ENCODE data around the gene LIPC.
A peak's percentile ranks its signal among the peaks of the same experiment; 100 is the strongest.

Gene LIPC

DNA sequence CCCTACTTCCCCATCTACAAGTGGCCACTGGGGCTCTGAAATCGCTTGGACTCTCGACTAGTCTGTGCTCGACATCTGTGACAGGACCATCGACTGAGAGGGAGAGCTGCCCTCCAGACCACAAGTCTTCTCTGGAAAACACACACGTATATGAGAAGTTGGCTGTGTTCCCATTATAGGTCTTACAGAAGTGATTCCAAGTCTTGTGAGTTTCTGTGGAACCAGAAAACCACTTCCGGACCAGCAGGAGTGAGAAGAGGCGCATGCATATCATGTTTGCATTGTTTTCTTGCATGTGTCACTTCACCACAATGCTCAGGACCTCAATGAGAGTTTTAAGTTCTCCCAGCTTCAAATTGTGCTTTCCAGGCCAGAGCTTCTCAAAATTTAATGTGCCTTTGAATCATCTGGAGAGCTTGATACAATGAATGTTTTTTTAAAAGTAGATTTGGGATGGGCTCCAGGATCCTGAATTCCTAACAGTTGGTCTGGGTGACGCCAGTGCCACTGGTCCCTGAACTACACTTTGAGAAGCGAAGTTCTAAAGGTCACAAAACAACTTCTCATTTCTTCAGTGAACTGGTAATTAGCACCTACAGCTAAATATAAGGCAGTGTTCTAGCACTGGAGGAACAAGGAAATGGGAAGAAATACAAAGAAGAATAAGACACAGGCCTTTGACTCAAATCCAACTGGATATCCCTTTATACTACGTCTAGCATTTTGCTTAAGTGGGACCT is 15.7 kb downstream of the LIPC start:
- peak in 1 of 42 donors; percentile 11 for DNase-seq
- intact Hi-C loops (cut with DNase I): no loop called here

DNA sequence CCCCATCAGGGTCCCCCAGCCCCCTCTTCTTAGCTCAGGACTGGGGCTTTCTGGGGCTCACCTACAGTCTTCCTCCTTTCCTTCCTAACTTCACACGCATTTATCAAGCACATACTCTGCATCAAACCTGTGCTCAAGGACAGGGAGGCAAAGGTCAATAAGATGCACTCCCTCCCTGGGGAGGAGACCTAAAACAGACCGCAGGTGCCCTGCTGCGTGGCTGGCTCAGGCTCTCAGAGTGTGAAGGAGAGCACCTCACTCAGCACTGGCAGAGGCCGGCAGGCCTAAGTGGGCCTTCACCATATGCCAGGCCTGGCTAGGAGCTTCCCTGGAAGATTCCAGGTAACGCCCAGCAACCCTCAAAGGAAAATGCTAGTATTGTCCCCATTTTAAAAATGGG is 16.5 kb downstream of the LIPC start:
- intact Hi-C loops (cut with DNase I): no loop called here
- no peak for DNase-seq

DNA sequence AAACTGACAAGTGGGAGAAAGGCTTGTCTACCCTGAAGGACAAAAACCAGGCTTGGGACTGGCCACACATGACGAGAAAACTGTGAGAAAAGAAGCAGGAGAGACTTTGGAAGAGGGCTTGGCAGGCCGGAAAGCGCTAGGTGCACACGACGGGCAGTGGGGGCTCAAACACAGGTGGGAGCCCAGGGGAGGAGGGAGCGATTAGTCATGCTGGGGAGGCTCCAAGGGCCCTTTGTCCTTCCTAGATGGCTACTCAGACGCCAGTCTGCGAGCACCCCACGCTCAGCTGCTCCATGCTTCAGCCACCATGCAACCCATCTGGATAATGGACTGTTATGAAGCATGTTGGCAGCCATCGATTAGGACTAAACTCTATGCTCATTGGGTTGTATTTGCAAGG is 17.1 kb downstream of the LIPC start:
- DNase-seq: no peak
- intact Hi-C loops (cut with DNase I): no loop called here

DNA sequence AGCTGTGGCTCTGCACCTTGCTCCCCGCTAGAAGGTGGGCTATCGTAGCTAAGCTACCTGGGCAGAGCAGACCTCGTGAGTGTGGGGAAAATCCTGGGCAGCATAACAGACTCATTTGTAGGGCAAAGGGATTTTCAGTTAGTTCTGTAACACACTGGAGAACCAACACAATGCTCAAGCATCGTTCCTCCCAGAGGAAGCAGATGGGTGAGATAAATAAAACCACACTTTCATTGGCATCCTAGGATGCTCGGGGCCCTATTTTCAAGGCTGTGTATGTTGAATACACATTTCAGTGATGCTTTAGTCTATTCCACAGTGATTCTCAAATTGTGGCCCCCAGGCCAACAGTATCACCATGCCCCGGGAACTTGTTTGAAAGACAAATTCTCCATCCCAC is 20.0 kb downstream of the LIPC start:
- intact Hi-C loops (cut with DNase I): no loop called here
- DNase-seq: no peak

DNA sequence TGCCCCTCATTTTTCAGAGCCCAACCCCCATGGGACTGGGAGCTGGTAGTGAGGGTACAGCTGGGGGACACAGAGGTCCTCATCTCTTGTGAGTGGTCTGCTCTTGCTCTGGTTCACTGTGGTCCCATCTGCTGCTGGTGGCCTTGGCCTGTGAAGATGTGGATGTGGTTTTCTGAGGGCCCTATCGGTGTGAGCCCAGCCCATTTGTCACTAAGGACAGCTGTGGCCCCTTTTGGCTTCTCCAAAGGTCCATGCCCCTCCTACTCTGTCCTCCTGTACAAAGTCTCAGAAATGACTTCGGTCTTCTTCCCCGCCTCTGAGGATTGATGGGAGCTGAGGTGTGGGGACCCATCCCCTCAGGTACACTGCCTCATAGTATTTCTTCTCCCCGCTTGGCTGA is 21.0 kb downstream of the LIPC start:
- intact Hi-C loops (cut with DNase I): no loop called here

DNA sequence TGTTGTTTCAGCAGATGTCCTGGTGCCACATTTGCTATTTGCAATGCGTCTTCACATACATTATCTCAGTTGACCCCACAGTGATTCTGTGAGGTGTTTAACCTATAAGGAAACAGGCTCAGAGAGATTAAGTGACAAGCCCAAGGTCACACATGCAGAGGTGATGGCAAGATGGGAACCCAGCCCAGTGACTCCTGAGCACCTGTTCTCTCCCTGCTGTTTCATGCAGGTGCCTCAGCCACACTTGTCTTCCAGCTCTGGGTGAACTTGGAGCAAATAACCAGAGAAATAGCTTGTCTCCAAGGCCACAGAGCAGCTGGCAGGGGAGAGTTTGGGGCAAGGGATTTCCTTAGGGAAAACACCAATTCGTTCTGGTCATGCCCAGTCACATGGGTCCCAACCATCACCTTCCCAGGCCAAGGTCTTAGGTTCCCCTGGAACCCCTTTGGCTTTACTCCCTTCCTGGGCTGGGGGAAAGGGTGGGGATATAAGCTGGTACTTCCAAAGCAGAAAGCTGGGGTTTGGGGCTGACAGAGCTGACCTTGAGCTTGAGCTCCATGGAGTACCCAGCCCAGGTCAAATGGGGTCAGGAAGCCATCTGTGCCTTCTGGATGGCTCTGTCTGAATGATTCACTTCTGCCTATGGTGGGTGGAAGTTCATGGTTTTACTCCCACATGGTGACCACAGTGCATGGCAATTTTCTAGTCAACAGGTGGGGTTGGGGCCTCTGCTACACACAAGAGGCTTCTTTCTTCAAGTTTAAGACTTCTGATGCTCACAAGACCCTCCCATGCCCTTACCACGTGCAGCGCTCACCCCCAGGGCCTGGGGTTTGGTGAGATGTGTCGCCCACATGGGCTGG is 22.4 kb downstream of the LIPC start:
- intact Hi-C loops (cut with DNase I): no loop called here
- no peak for DNase-seq

More for the DNA sequence above, 21.0 kb downstream of the LIPC start:
- no peak for DNase-seq

DNA sequence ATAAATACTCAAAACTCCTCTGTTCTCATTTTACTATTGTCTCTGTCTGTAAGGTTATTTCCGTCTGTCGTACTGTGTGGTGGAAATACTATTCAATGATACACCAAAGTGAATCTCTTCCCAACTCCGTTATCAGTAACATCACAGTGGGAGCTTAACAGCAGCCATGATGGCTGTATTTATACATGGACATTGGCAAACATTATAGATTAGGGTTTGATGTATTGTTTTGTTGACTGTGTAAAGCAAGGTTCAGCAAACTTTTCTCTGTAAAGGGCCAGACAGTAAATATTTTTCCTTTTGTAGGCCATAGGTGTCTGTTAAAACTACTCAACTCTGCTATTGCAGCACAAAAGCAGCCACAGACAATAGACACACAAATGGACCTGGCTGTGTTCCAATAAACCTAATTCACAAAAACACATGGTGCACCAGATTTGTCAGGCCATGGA is 23.2 kb downstream of the LIPC start:
- DNase-seq: no peak

DNA sequence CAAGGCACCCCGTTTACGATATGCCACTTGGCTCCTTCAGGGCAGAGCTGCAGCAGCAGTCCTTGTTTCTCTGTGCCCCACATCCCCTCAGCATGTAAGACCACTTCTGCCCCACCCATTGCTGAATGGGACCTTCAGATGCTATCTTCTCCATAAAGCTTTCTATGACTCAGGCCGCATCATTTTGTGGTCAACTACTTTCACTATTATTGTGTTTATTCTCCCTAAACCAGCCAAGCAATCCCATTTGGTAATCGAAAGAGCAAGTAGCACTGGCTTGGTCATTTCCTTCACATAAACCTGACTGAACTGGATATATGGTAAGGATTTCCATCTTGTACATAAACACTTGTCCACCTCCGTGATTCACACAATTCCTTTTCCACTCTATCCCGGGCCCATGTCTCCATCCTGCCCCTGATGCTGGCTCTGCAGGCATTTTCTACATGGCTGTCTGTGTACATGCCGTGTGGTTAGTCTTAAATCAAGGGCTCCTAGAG is 25.7 kb downstream of the LIPC start:
- DNase-seq: no peak
- intact Hi-C loops (cut with DNase I): no loop called here

More for the DNA sequence above, 23.2 kb downstream of the LIPC start:
- intact Hi-C loops (cut with DNase I): no loop called here

DNA sequence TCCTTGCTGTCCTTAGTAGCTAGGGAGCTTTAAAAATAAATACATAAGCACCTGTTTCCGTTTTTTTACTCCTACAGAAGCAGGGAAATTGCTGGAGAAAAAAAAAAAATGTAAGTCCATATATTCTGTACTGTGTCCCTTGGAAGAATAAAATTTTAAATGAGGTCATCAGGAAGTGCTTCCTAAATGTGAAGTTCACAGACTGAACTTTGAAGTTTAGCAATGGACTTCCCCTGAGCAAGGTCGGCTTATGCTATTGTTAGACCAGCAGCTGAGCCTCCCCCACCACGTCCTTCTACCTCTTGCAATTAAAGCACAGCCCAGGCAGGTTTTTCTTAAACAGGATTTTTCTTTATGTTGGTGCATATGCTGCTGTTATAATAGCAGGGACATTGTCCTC is 26.3 kb downstream of the LIPC start:
- DNase-seq: no peak
- intact Hi-C loops (cut with DNase I): no loop called here

DNA sequence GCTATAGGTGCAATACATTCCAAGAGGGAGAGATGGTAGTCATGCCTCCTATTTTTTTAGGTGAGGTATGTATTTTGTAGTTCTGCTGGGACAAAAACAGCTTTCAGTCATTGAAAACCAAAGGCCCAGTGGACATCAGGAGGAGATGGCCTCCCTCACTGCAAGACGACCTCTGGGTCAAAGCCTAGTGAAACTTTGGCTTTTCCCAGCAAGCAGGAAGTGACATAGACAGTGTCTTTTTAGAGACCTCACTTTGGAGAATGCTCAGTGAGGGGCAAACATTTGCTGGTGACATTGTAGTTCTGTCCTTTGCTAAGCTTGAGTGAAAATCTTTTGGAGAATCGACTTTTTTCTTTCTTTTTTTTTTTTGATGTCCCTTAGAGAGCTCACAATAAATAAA is 27.3 kb downstream of the LIPC start:
- intact Hi-C loops (cut with DNase I): no loop called here
- no peak for DNase-seq

DNA sequence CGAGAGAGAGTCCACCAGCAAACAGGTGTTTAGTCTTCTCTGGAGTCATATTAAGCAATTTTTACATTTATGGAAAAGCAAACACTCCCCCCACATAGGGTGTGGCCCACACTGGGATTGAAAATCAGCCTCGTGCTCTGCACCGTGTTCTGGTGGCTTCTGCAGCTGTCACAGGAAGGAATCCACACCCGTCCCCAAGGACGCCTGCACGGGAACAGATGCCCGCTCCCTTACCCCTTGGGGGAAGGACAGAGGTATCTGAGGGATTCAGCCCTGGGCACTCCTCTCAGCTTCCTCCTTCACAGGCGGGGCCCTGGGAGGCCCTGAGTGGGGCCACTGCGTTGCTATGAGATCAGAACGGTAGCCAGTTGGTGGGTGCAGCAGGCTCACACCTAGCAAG is 27.8 kb downstream of the LIPC start:
- intact Hi-C loops (cut with DNase I): no loop called here
- peak in 1 of 42 donors; percentile 10 for DNase-seq

DNA sequence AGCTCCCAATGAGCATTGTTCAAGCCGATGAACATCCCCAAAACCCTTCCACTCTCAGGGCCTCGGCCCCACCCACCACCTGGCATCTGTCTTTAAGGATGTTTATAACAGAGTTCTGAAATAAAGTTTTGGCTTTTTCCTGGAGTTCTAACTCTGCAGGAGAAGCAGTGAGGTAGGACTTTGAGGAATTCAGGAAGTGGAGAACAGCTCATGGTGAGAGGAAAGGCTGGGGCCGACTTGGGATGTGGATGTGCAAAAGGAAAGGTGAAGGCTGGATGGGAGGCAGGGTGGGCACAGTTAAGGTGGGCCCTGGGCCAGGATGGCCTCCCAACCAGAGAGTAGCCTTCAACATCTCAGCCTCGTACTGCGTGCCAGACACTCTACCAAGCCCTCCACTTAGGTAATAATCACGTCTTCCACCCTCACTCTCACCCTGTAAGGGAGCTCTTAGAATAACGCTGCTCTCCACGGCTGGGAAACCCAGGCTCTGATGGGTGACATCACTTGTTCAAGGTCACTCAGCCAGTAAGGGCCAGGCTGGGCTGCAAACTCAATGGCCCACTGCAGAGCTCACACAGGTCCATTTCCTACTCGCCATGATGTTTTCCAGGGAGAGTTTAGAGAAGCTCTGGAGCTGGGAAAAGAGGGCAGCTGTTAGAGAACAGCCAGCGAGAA is 28.5 kb downstream of the LIPC start:
- no peak for DNase-seq
- intact Hi-C loops (cut with DNase I): no loop called here

DNA sequence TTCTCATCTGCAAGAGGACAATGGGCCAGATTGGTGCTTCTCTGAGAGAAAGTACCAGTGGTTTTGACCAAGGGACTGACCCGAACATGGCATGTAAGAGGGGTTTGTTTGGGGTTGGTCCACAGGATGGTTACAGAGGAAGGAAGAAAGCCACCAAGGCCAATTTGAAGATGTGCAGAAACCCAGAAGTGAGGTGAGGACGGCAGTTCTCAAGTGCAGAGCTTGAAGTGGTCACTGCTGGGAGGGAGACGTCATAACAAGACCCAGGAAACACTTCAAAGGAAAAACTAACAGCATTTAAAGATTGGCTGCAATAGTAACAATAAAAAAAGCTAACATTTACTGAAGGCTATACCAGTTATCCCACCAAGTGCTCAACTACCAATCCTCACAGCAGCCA is 29.1 kb downstream of the LIPC start:
- intact Hi-C loops (cut with DNase I): no loop called here
- no peak for DNase-seq

DNA sequence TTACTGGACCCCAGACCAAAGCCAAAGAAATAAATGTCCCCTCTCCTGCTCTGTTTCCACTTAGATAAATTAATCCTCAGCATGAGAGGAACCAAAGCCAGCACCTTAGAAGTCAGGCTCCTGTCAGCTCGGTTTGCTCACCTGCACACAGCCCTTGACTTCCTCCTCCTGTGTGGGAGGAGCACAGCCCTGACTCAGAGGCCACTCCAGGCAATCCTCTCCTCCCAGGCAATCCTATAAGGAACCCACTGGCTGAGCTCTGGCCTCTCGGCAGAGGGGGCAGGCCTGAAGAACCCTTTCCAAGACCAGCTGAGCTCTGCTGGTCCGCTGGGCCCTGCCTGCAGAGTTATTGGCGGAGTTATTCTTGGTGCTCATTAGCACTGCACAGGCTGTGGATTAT is 30.8 kb downstream of the LIPC start:
- intact Hi-C loops (cut with DNase I): no loop called here
- peak in 36 of 42 donors; percentile 9 to 82 (median 46) for DNase-seq

DNA sequence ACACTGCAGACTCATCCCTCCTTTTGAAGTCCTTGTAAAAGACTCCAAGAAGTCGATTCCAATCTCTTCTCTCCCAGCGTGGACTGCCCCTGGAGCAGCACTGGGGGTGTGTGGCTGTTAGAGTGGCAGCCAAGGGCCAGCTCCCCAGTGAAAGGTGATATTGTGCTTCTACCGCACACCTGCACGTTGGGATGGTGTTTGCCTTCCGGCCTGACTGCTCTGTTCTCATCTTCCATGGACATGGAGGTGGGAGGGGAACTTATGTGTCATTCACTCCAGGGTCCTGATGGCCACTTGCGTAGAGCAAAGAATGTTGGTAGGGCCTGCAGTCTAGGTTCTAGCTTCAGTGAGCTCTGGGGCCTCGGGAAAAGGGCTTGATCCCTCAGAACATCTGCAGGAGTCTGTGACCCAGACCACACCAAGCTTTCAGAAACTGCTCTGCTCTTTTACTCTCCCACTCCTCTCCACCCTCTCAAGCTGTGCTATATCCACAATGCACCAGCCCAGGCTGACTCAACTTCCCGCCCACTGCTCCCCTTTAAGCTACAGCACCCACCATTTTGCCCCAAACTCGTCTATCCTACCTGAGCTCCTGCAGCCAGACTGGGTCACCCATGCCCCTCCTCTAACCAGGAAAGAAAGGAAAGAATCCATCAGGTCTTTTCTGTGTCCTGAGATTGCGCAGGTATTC is 31.3 kb downstream of the LIPC start:
- intact Hi-C loops (cut with DNase I): no loop called here
- peak; percentile 21 to 91 (median 68) for DNase-seq

DNA sequence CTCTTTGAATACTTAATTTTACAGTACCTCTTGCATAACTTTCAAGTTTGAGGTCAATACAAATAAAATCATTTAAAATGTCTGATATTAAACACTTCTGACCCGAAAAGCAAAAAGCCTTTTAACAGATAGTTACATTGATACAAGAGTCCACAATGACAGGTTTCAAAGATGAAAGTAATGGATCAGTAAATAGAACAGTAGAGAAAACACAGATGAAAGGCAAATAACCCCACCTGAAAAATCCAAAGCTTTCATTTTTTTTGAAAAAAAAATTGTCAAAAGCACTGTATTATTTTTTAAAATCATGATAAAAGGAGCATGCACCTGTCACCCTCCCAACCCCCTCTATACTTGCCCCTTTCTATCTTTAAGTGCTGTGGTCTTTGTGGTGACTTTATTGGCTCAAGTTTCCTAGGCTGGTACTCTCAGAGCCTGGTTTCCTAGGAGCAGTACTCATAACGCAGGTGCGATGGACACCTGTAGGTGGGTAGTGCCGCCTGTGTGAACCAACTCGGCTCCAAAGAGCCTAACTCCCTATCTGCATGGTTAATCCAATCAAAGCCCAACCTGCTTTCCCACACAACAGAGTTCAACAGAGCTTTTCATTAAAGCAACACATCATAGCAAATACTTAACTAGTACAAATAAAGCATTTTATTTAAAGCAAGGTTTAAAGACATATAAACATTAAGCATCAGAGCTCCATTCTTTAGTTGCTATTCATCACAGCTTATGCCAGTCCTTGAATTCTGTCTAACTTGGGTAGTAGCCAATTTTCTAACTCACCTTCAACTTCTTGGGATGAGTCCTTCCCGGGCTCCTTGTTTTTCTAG is 32.2 kb downstream of the LIPC start:
- intact Hi-C loops (cut with DNase I): no loop called here
- DNase-seq: no peak

DNA sequence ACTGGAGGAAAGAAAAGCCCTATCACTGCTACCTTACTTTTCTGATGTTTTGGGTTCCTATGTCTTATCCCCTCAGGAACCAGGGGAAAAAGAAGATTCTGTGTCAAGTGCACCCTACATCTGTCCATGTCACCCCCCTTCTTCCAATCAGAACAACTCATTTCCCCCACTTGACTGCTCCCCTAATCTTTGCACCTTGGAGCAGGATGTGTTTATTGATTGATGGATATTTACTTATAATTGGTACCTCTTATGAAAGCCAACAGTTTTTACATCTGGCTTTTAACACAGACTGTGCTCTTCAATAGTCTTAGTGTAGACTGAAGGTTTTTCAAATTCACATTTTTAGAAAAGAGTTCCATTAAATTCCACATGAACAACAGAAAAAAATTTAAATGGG is 33.3 kb downstream of the LIPC start:
- DNase-seq: no peak
- intact Hi-C loops (cut with DNase I): no loop called here

DNA sequence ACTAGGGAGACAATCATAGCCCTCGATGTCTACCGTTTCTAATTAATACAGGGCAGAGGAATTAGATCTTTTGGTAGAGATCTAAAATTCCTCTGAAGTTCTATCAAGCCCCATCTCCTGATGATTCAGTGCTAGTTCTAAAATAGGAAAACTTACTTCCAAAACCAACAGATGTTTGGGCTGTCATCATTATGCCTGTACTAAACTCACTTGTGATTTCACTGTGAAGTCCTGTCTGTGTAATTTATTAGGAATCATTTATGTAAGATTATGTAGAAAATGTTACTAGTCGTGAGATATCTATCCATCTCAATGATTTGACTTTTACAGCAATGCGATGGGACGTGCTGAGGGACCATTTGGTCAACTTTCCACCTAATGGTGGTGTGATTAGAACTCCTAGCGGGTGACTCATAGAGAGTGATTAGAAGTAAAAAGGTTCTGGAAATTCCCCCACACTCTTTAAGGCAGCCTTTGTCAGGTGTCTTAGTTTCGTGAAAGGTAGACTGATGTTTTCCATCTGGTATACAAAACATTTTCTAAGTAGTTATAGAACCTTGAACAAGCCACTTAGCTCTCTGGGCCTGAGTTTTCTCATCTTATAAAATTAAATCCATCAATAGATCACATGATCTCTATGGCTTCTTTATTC is 34.2 kb downstream of the LIPC start:
- DNase-seq: no peak
- intact Hi-C loops (cut with DNase I): no loop called here

Data from head of caudate nucleus (tissue), 42 donors.